Keratinocyte (primary cell): ENCODE results near the gene EBF3. TPM values are rescaled to one million over a fixed set of nuclear protein-coding genes. Genes with fewer than 3 reads are reported as not detected.

Experiments used
- DNase-seq: peaks from one replicate; pipeline ENCODE4 v3.0.0-alpha.2; 2011; ENCODE audit warnings: low read depth, missing footprints, low spot score
- FAIRE-seq: peaks from 2 replicates; lab custom pipeline; 2011; peaks lifted over from hg19 to GRCh38; lab: Jason Lieb, UNC
- H2AFZ ChIP-seq: 2 replicates; pipeline ENCODE4 v1.6.0; 2012; ENCODE audit warnings: low read length, control low read depth, inconsistent platforms; ENCODE audit not compliant: control insufficient read depth
- H3K27ac ChIP-seq: 2 replicates; pipeline ENCODE4 v1.5.1; 2011; ENCODE audit warnings: low read length; ENCODE audit not compliant: control insufficient read depth, insufficient read depth
- H3K27me3 ChIP-seq: 3 replicates; pipeline ENCODE4 v1.6.0; 2011; ENCODE audit warnings: low read length; ENCODE audit not compliant: control insufficient read depth, insufficient read depth; ENCODE audit errors: extremely low read depth
- H3K36me3 ChIP-seq, 2 experiments: 2 replicates in 1 of 2; 3 replicates in 1 of 2; pipeline ENCODE4 v1.5.1; 2011; ENCODE audit warnings: low read length in 2 of 2, mild to moderate bottlenecking in 1 of 2; ENCODE audit not compliant: control insufficient read depth in 2 of 2, insufficient read depth in 2 of 2; ENCODE audit errors: extremely low read depth in 1 of 2
- H3K4me1 ChIP-seq: 3 replicates; pipeline ENCODE4 v1.5.1; 2011; ENCODE audit warnings: low read length; ENCODE audit not compliant: control insufficient read depth, insufficient read depth; ENCODE audit errors: extremely low read depth
- H3K4me2 ChIP-seq: 3 replicates; pipeline ENCODE4 v1.6.0; 2011; ENCODE audit warnings: low read depth, low read length; ENCODE audit not compliant: control insufficient read depth, insufficient read depth; ENCODE audit errors: extremely low read depth
- H3K4me3 ChIP-seq, 3 experiments: fragments of 200-600 bp in 1 of 3; sonication (generic) in 1 of 3; 2 replicates in 2 of 3; 3 replicates in 1 of 3; pipeline ENCODE4 v1.5.1; 2011 to 2016; ENCODE audit warnings: low read length in 3 of 3, mild to moderate bottlenecking in 3 of 3, control low read depth in 2 of 3, inconsistent platforms in 1 of 3, low read depth in 1 of 3, mixed read lengths in 1 of 3, mixed run types in 1 of 3, moderate library complexity in 1 of 3; ENCODE audit not compliant: control insufficient read depth in 2 of 3, insufficient read depth in 2 of 3; ENCODE audit errors: extremely low read depth in 1 of 3
- H3K79me2 ChIP-seq: 2 replicates; pipeline ENCODE4 v1.6.0; 2012; ENCODE audit warnings: low read length; ENCODE audit not compliant: control insufficient read depth, insufficient read depth
- H3K9ac ChIP-seq: 3 replicates; pipeline ENCODE4 v1.6.0; 2011; ENCODE audit warnings: low read length; ENCODE audit not compliant: control insufficient read depth, insufficient read depth; ENCODE audit errors: extremely low read depth
- H3K9me1 ChIP-seq: 3 replicates; pipeline ENCODE4 v1.6.0; 2011; ENCODE audit warnings: low read length; ENCODE audit not compliant: control insufficient read depth, insufficient read depth; ENCODE audit errors: extremely low read depth
- H3K9me3 ChIP-seq: 2 replicates; pipeline ENCODE4 v1.5.1; 2012; ENCODE audit warnings: low read depth, low read length; ENCODE audit not compliant: control insufficient read depth
- H4K20me1 ChIP-seq: 3 replicates; pipeline ENCODE4 v1.6.0; 2011; ENCODE audit warnings: low read length; ENCODE audit not compliant: control insufficient read depth, insufficient read depth; ENCODE audit errors: extremely low read depth
- EZH2 ChIP-seq: IDR thresholded peaks from one replicate; pipeline ENCODE4 v1.6.1; 2012; ENCODE audit warnings: inconsistent platforms, mild to moderate bottlenecking, low read length, moderate library complexity
- dilution Hi-C: fragments of 300-500 bp; cut with MboI; formaldehyde crosslinking; loops from one replicate; pipeline ENCODE4 v1.7.0; 2020; ENCODE audit warnings: low sequenced_read_pairs; ENCODE audit not compliant: extremely low pct_ligation_motif_present
- polyA plus RNA-seq, 5 experiments: library from polyadenylated mRNA; depleted of rRNA in 3 of 5; stranded (reverse) in 3 of 5; stranded (forward) in 1 of 5; unstranded in 1 of 5; fragments of >200 nt; gene quantifications; 1 replicate in 1 of 5; 2 replicates in 3 of 5; 3 replicates in 1 of 5; pipeline versions ENCODE4 v1.2.1 to v1.2.3, GENCODE V29; 2011 to 2012; ENCODE audit warnings: missing spikeins in 2 of 5, low read depth in 1 of 5, low replicate concordance in 1 of 5
- TF ChIP-seq, protein P1 (sequence below), 3 experiments: IDR thresholded peaks in 1 of 3; conservative IDR thresholded peaks in 1 of 3; optimal IDR thresholded peaks in 1 of 3; 2 replicates in 2 of 3; 3 replicates in 1 of 3; pipeline versions ENCODE3 to v1.5.1; 2011; ENCODE audit warnings: low read length in 3 of 3, mild to moderate bottlenecking in 3 of 3, moderate library complexity in 2 of 3, control low read depth in 1 of 3, inconsistent platforms in 1 of 3; ENCODE audit not compliant: insufficient read depth in 2 of 3; ENCODE audit errors: extremely low read depth in 1 of 3

Gene EBF3
- polyA plus RNA-seq, 1 donor (not counting 4 experiments of a cell fraction or from before 2014, with no cell fraction given): not detected

- H3K27me3 ChIP-seq: no peaks in the 10 kb centered on the region
- no peak overlapping the region for H3K27ac ChIP-seq
- no peaks in the 10 kb centered on the region for H3K9me1 ChIP-seq
- H3K9me3 ChIP-seq: no peaks in the 10 kb centered on the region
- DNase-seq: no peak
- H2AFZ ChIP-seq: no peak overlapping the region
- no peaks in the 10 kb centered on the region for H3K79me2 ChIP-seq
- no peaks in the 10 kb centered on the region for H3K4me1 ChIP-seq
- no peaks in the 10 kb centered on the region for H3K36me3 ChIP-seq
- no peak for FAIRE-seq
- dilution Hi-C loops: no loop called here
- no peak for TF ChIP-seq EZH2
- TF ChIP-seq, protein P1, sequence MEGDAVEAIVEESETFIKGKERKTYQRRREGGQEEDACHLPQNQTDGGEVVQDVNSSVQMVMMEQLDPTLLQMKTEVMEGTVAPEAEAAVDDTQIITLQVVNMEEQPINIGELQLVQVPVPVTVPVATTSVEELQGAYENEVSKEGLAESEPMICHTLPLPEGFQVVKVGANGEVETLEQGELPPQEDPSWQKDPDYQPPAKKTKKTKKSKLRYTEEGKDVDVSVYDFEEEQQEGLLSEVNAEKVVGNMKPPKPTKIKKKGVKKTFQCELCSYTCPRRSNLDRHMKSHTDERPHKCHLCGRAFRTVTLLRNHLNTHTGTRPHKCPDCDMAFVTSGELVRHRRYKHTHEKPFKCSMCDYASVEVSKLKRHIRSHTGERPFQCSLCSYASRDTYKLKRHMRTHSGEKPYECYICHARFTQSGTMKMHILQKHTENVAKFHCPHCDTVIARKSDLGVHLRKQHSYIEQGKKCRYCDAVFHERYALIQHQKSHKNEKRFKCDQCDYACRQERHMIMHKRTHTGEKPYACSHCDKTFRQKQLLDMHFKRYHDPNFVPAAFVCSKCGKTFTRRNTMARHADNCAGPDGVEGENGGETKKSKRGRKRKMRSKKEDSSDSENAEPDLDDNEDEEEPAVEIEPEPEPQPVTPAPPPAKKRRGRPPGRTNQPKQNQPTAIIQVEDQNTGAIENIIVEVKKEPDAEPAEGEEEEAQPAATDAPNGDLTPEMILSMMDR (optimal IDR thresholded peaks at IDR 0.05 in 1 of 3, IDR thresholded peaks at IDR 0.05 in 1 of 3, conservative IDR thresholded peaks at IDR 0.05 in 1 of 3; ENCODE audit: extremely low read depth in 1 of 3, insufficient read depth in 2 of 3, low read length in 3 of 3): no peak
- H4K20me1 ChIP-seq: no peaks in the 10 kb centered on the region
- H3K9ac ChIP-seq: no peak overlapping the region
- H3K4me3 ChIP-seq: no peak overlapping the region
- no peak overlapping the region for H3K4me2 ChIP-seq
Measured at GRCh38 chr10:129833994-129834739, 129.9 kb downstream of the EBF3 start.

DNA sequence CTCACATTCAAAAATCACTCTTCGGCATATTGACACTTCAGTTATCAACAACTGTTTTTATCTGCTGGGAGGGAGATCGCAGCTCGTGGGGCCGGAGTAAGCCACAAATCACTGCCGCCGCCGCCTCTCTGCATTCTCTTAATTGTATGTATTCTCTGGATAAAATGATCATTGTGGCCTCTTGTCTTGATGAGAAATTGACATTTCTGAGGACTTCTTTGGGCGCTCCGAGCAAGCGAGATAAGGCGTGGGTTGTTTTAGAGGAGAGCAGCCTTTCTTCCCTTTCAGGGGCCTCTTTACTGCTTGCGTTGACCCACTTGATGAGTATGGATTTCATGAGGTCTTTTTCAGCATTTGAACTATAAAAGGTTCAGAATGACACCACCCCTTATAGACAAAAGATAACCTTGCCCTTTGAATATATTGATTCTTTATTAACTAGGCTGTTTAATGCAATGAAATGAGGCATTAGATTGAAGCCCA is 130.6 kb downstream of the EBF3 start:
- no peaks in the 10 kb centered on the region for H4K20me1 ChIP-seq
- FAIRE-seq (no peak), DNase-seq (no peak)
- H2AFZ ChIP-seq: no peak overlapping the region
- H3K27me3 ChIP-seq: no peaks in the 10 kb centered on the region
- H3K36me3 ChIP-seq: no peaks in the 10 kb centered on the region
- H3K9ac ChIP-seq: no peak overlapping the region
- no peaks in the 10 kb centered on the region for H3K9me3 ChIP-seq
- no peaks in the 10 kb centered on the region for H3K9me1 ChIP-seq
- H3K4me1 ChIP-seq: no peaks in the 10 kb centered on the region
- dilution Hi-C loops: no loop called here
- no peaks in the 10 kb centered on the region for H3K79me2 ChIP-seq
- no peak overlapping the region for H3K4me3 ChIP-seq
- TF ChIP-seq EZH2: no peak
- TF ChIP-seq, protein P1 (optimal IDR thresholded peaks at IDR 0.05 in 1 of 3, IDR thresholded peaks at IDR 0.05 in 1 of 3, conservative IDR thresholded peaks at IDR 0.05 in 1 of 3; ENCODE audit: extremely low read depth in 1 of 3, insufficient read depth in 2 of 3, low read length in 3 of 3): no peak
- no peak overlapping the region for H3K4me2 ChIP-seq
- H3K27ac ChIP-seq: no peak overlapping the region
